Keratinocyte (primary cell): ENCODE results near the gene CAMK2G.

ENCODE experiments used
- CTCF ChIP-seq, 3 experiments: IDR thresholded peaks in 1 of 3; conservative IDR thresholded peaks in 1 of 3; optimal IDR thresholded peaks in 1 of 3; 2 replicates in 2 of 3; 3 replicates in 1 of 3; pipeline versions ENCODE3 to v1.5.1; 2011; ENCODE audit warnings: low read length in 3 of 3, mild to moderate bottlenecking in 3 of 3, moderate library complexity in 2 of 3, control low read depth in 1 of 3, inconsistent platforms in 1 of 3; ENCODE audit not compliant: insufficient read depth in 2 of 3; ENCODE audit errors: extremely low read depth in 1 of 3
- EZH2 ChIP-seq: IDR thresholded peaks from one replicate; pipeline ENCODE4 v1.6.1; 2012; ENCODE audit warnings: inconsistent platforms, mild to moderate bottlenecking, low read length, moderate library complexity

GRCh38 chr10:73785721-73786511, 88.4 kb downstream of the CAMK2G start:
- TF ChIP-seq CTCF (optimal IDR thresholded peaks at IDR 0.05 in 1 of 3, IDR thresholded peaks at IDR 0.05 in 1 of 3, conservative IDR thresholded peaks at IDR 0.05 in 1 of 3; ENCODE audit: extremely low read depth in 1 of 3, insufficient read depth in 2 of 3, low read length in 3 of 3) = no peak
- no peak for TF ChIP-seq EZH2
